Fibroblast of skin of left biceps (primary cell): Measurements from ENCODE around the gene LIMCH1.
"Not testable (repeated sequence)": the region's sequence is repeated elsewhere in the genome, so short reads cannot be mapped to it uniquely, and the experiment has no call there.

Experiments used
- DNase-seq, 2 experiments: peaks; one replicate each; pipeline ENCODE4 v3.0.0-alpha.2; 2013; ENCODE audit warnings: low read depth in 2 of 2

Gene LIMCH1

DNA sequence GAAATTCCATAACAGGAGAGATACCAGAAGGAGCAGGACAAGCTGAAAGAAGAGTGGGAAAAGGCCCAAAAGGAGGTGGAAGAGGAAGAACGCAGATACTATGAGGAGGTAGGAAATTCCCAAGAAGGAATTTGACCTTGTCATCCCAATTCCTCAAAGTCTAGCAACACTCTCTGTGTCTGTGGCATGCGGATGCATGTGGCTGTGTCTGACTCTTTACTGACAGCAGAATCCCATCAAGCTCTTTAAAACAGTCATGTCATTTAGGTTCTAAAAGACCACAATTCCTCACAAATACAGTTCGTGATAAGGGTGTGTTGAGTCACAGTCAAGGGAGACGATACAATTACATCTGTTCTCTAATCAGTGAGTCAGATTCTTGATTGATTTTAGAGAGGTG, 142.0 kb downstream of the LIMCH1 start:
- DNase-seq = no peak

DNA sequence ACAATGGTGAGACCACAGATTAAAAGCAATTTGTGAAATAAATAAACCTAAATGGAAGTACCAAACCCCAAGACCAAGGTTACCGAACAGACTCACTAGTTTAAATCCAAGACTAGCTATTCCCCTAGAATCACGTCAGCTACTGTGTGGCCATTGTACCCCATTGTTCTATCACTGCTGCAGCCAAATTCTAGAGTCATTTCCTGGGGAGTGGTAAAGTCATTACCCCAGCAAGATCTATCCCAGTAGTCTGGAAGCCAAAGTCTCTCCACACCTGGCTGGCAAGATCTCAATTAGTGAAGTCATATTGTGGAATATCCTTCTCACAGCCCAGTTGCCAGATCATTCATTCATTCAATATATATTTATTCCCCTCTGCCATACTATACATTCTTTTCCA, 143.1 kb downstream of the LIMCH1 start:
- DNase-seq = no peak

DNA sequence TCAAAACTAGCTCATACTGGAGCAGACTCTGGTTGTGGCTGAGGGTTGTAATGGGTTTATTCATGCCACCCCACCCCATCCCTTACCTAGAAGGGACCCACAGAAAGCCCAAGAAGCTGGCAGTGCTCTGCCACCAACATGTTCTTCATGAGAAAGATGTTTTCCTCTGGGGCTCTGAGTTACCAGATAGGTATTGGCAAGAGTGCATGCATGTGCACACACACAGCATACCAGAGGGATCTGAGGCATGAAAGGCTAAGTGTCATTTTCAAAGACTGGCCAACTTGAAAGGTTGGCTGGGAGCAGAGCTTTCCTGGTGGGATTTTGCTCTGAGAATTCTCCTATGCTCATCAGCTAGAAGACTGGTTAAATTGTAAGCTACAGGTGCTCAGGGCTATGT, 145.4 kb downstream of the LIMCH1 start:
- DNase-seq = no peak

DNA sequence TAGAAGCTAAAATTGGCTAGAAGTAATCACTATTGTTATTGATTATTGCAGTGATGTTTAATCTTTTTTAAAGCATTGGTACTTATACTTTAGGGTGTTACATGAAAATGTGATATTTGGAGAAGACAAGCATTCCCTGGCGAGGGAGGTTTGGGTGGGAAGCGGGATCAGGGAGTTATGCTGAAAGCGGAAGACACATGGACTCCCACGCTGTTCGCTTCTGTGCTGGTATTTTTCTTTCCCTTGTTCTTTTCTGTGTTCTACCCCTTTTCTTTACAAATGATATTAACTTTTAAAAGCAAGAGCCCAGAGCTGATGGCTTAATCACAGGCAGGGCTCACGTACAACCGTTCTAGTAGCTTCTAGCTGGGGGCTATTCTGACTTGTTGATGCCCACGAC, 148.9 kb downstream of the LIMCH1 start:
- no peak for DNase-seq

DNA sequence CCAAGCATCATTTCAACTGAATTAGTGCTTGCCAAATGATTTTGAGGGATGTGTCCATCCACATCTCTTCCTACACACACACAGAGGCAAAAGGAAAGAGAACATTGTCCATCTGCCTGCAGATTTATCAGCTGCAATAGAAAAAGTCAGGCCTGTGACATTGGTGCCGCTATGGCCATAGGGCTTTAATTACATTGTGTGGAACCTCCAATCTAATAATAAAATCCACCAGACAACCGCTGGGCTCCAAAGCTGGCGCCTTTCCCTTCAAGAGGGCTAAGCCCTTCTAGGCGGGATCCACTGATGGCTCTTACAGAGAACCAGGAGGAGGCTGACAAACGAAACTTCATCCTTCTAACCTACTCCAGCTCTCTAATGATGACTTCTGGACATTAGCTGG, 150.0 kb downstream of the LIMCH1 start:
- no peak for DNase-seq

DNA sequence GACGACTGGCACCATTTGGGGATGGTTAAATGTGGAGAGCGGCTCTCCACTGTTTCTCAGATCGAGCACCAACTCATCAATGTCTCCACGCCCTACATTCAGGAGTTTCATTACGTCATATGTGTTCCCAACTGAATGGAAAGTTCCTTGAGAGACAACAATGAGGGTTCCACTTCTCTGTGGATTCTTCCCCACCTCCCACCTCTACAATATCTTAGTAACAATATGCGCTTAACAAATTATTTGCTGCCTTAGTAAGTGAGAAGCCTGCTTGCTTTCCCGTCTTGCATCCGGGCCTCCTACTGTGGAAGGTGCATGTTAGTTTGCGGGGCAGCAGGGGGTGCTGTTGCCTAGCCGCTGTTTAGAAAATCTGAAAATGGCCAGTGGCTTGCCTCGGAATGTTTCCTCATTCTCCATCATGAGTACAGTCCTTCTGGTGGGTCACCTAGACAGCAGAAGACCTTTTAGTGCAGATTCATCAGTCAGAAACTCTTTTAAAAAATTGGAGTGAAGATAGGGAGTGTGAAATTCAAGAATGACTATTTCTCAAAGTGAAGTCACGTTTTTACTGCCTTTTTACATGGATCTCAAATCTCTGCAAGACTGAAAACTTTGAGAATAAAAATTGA, 154.9 kb downstream of the LIMCH1 start:
- peak in 1 of 2 experiments; percentile 12 for DNase-seq

DNA sequence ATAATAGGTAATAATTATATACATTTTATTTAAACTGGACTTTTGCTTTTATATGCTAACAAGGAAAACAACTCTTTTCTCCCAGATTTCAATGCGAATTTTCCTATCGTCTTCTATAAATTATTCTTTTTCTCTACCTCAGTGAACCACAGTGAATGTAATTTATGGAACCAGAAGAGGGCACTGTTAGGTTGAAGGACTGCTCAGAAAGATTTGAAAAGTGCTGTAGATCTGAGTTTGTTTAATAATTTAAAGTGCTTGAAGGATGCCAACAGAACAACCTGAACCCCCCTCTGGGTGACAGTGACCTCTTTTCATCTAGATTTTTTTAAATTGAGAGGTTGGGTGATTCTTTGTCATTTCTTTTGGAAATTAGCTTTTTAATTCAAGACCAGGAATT, 155.7 kb downstream of the LIMCH1 start:
- no peak for DNase-seq

DNA sequence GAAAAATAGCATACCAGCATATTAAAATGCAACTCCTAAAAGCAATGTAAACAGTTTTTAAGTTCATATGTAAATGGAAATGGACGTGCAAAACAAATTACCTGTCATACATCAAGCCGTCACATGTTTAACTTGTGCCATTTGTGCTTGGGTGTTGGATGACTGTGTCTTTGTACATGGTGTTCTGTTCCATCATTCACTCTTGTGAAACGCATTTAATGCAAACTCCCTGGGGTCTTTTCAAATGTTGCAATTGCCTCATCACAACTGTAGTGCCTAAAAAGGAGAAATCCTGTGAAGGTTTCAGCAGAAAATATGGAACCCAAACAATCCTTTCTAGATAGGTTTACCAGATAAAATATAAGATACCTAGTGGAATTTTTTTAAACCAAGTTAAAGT, 158.2 kb downstream of the LIMCH1 start:
- no peak for DNase-seq

DNA sequence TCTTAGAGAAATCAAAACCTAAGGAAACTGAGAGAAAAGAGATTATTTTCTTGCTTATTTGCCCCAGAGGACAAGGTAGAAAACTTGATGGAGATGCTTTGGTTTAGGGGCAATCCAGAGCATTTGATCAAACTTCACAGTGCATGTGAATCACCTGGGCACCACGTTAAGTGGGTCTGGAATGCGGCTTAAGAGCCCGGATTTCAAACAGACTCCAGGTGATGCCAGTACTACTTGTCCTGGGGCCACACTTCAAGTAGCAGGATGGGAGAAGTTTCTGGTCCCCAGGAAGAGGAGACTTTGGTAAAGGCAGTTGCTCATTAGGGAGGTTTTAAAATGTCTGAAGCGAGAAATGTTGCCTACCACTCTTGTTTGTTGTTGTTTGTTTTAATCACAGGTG, 158.8 kb downstream of the LIMCH1 start:
- DNase-seq = no peak

DNA sequence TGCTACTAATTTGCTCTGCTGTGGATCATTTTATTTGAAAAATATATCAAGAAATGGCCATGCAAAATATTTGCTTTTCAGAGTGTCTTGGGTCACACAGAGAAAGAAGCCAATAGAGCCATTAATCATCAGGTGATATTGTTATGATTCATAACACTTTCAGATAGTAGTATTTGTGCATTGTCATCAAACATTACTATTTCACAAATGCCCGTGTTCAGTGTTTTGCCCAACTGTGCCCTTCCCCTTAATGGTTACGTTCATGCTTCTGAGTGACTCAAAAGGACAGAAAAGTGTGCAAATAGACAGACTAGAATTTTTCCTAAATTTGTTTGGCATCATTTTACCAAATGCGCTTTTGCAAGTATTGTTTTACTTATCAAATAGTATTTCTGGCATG, 164.0 kb downstream of the LIMCH1 start:
- no peak for DNase-seq

DNA sequence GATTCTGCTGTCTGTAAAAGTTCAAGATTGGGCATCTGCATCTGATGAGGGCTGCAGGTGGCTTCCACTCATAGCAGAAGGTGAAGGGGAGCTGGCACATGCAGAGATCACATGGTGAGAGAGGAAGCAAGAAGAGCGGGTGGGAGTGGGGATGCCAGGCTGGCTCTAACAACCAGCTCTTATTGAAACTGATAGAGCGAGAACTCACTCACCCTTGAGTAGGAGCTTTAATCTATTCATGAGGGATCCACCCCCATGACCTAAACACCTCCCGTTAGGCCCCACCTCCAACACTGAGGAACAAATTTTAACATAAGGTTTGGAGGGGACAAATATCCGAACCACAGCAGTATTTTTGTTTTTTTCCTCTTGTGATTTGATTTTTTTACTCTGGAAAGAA, 164.8 kb downstream of the LIMCH1 start:
- DNase-seq = no peak

DNA sequence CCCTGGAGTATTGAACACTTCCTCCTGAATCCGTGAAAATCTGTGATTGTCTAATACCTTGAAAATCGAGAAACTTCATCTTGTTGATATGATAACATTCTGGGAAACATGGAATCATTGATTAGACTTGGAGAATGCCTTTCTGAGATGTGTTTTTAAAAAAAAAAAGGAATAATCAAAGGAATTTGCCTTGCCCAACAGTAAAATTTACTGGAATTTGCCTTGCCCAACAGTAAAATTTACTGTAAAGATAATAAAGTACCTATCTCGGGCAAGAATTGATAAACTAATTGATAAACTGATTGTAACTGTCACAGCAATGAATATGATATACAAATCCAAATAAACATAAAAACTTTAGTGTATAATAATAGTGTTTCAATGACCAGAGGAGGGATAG, 165.8 kb downstream of the LIMCH1 start:
- DNase-seq = no peak

DNA sequence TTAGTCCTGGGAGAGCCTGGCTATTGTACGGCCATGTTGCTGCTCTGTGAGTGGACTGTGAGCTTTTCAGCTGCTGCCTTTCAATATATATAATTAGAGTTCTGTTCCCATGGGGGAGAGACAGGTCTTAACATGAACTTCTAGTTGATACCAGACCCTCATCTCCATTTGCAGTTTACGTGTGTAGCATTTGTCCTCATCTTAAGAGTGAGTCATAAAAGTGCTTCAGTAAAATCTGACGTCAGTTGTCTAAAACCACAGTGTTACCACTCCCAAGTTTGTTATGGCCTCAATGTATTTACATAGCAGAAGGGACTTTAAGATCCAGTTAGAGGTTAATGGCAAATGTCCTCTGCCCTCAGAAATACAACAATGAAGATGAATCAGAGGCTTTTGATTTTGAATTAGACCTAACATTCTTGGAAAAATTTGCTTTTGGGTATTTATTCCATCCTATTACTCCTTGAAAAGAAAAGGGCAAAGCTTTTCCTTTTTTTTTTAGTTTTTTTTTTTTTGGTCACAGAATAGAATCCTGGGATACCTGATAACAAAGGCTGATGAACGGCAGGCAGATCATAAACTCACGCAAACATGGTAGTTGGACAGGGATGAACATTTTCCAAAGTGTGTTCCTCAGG, 172.0 kb downstream of the LIMCH1 start:
- no peak for DNase-seq

DNA sequence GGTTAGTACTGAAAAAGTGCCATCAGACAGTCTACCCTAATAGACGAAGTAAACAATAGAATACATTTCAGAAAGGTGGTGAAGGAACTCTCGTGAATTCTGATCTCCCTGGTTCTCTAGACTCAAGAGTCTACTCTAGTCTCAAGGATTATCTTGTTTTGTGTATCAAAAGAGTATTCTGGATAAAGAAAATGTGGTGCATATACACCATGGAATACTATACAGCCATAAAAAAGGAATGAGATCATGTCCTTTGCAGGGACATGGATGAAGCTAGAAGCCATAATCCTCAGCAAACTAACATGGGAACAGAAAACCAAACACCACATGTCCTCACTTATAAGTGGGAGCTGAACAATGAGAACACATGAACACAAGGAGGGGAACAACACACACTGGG, 173.7 kb downstream of the LIMCH1 start:
- DNase-seq = not testable (repeated sequence)

DNA sequence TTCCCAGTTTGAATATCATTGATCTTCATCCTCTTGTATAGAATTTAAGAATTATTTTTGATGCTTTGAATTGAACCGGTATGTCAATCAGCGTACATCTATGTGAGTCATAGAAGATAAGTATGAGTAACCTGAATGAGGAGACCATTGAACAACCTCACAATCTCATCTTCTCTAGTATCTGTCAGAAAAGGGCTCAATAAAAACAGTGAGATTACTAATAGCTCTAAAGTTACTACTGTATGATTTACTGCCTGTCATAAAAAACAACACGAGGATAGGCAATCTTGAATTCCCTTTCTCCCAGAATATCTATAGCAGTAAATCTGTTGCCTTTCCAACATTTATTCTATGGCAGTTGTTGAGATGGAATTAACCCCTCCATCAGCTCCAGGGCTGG, 174.5 kb downstream of the LIMCH1 start:
- DNase-seq = no peak

DNA sequence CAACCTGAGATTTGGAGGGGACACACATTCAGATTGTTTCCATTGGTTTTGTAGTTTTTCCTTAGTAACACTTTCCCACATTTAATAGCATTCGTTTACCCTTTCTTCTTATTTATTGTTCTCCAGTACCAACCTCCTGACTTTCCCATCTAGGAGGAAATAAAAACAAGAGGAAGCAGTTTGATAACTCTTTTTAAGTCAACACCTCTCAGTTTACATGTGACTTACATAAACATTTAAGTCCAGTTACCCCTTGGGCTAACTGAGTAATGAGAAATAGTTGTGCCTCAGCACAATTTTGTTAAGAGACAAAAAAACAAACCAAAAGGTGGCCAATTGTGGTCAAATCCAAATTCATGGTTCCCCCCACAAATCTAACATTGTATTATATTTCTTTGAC, 175.8 kb downstream of the LIMCH1 start:
- DNase-seq = no peak

DNA sequence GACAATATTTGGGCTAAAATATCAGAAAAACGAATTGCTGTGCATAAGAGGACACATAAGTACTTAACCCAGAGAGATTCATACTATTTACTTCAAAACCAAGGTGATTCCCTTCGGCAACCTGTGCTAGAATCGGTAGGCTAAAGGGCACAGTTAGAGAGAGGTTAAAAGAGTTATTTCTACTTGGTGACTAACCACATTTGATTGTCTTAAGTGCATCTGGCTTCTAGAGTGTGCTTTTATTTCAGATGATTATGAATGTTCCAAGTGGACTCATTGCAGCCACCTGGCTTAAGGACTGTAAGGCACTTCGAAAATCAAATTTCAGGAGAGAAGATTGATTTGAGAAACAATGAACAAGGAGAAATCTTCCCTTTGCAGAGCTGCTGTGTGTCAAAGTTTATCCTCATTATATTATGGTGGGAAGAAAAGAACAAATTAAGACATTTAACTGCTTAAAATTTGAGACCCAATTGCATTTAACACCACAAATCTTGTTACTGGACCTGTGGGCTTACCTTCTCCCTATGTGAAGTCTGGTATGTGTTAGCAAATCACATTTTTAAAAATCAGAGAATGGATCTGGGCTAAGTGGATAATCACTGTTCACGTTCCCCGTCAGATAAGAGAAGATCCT, 176.5 kb downstream of the LIMCH1 start:
- DNase-seq = no peak

DNA sequence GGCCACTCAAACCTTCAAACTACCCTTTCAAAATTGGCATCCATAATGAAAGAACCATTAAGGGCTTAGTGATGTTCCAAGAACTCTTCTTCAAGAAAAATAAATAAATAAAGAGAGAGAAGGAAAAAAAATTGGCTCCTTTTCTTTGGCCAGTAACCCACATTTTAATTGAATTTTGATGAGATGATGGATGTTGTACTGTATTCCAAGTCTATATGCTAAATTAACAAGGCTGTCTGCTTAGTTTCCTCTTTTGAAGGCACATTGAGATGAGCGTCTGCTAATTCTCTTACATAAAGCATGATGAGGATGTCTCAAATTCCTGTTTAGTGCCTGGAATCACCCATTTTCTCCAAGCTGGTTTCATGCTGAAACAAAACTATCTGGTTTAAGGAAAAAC, 177.2 kb downstream of the LIMCH1 start:
- no peak for DNase-seq

DNA sequence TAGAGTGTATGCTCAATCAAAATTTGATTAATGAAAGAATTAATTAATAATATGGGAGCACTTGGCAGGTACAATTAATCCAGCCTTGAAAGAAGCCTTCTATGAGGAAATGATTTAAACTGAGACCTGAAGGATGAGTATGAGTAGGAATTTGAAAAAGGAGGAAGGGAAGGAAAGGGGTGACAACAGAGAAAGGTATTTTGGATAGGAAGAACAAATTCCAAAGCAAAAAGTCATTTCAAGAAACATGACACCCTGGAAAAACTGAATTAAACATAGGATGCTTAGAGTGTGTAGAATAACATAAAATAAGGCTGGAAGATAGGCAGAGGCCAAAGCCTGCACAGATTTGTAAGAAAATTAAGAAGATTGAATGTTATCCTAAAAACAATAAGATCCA, 180.9 kb downstream of the LIMCH1 start:
- DNase-seq = peak; percentile 13 to 16

DNA sequence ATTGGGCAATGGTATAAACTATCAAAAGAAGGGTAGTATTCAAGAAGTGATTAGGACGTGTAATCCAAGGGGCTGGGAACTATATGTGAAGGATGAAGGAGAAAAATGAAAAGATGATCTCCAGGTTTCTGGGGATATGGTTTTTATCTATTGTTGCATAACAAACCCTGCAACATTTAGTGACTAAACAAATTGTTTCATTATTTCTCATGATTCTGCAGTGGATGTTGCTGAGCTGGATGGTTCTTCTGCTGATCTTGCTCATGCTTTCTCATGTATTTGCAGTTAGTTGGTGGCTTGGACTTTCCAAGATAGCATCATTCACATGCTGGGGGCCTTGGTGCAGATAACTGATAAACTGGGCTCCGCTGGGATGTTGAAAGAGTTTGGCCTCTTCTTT, 181.5 kb downstream of the LIMCH1 start:
- no peak for DNase-seq

DNA sequence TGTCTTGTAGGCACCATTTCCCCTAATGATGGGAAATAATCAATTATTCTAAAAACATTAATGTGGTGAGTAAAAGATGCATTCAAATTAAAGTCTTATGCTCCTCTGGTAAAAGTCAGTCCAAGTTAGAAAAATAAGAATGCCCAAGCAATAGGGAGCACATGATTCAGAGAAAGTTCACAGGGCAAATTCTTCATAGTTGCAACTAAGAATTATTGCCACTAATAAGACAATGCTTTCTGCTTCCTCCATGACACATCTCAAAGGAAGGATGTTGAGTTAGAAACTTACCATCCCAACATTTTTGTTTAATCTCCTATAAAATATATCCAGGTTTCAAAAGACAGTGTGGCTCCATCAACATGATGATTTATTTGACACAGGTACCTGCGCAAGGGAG, 184.2 kb downstream of the LIMCH1 start:
- no peak for DNase-seq

DNA sequence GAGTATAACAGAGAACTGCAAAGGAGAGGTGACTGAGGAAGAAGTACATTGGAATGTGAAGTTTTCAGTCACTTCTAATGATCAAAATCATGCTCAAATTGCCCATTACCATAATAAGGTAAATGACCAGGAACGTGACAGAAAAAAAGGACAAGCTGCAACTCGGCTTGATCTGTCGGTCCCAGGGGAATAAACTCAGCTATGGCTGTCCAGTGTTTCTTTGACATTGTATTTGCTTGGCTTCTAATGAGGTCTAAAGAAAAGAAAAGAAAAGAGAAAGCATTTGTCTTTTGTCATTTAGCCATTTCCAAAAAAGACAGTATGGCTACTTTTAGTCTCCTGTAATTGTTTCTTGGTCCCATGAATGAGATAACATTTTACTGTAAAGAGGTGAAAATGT, 185.3 kb downstream of the LIMCH1 start:
- DNase-seq = no peak

DNA sequence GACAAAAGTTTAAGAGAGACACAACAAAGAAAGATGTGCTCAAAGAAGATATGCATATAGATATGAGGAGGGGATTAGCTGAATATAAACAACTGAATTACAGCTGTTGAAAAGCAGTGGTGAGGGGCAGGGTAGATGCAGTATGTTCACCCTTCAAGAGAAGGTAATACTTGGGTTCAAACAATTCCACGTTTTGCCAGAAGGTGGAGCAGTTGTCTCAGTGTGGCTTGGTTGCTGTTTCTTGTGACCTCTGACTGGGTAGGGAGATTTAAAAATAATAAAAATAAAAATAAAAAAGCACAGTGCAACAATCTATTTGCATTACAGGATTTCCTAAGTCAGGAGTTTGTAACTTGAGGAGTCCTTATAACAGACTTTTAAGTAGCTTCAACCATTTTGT, 187.3 kb downstream of the LIMCH1 start:
- DNase-seq = no peak
